ENCODE data around the gene MAP4K4.

Gene MAP4K4

DNA sequence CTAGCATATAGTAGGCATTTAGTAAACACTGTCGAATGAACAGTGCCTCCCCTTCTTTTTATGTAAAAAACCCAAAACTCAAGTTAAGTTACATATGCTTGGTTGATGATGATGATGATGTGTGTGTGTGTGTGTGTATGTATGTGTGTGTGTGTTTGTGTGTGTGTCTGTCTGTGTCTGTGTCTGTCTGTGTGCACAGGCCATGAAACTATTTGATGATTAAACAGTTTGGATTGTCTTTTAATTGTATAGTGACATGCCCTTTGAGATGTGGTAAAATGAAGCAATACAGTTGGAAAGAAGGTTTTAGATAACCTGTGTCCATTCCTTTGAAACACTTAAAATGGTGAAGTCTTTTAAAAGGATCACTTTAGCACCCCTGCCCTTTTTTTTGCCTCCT lies 105.6 kb downstream of the MAP4K4 start:
- TF ChIP-seq, protein P1, sequence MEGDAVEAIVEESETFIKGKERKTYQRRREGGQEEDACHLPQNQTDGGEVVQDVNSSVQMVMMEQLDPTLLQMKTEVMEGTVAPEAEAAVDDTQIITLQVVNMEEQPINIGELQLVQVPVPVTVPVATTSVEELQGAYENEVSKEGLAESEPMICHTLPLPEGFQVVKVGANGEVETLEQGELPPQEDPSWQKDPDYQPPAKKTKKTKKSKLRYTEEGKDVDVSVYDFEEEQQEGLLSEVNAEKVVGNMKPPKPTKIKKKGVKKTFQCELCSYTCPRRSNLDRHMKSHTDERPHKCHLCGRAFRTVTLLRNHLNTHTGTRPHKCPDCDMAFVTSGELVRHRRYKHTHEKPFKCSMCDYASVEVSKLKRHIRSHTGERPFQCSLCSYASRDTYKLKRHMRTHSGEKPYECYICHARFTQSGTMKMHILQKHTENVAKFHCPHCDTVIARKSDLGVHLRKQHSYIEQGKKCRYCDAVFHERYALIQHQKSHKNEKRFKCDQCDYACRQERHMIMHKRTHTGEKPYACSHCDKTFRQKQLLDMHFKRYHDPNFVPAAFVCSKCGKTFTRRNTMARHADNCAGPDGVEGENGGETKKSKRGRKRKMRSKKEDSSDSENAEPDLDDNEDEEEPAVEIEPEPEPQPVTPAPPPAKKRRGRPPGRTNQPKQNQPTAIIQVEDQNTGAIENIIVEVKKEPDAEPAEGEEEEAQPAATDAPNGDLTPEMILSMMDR (IDR thresholded peaks at IDR 0.05; ENCODE audit: low read depth, low read length) = no peak
- no peak overlapping the region for H3K4me3 ChIP-seq (ENCODE audit: low read depth, low read length)

DNA sequence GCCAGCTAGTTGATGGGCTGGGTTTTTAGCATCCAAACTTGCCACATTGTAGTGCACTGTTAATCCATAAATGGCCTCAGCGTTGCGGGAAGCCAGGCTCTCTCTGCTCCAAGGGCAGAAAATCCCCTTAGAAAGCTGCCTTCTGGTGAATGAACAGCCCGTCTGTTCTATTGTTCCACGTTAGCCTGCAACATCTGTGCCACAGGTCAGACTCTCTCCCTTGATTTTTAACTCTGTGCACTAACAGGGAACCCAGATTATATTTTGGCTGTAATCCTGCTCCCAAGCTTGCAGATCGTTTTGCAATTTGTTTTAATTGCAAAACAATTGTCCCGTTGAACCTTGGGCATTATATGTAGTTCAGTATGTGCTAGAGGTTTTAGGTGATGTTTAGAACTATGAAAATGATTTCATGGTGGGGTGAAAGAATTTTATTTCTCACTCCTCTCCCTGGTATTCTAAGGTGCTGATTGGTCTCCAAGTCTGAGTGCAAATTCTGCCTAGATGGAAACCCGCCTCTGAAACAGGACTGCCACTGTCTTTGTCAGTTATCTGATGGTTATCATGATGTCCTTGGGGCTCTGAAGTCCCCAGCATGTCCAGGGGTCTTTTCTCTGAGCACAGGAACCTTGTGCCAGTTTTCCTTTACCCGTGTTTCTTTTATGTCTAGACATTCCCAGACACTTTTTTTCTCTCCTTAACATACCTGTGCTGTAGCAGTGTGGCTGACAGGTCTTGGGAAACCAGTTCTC lies 106.6 kb downstream of the MAP4K4 start:
- no peak overlapping the region for H3K4me3 ChIP-seq (ENCODE audit: low read depth, low read length)
- TF ChIP-seq, protein P1 (IDR thresholded peaks at IDR 0.05; ENCODE audit: low read depth, low read length) = no peak

DNA sequence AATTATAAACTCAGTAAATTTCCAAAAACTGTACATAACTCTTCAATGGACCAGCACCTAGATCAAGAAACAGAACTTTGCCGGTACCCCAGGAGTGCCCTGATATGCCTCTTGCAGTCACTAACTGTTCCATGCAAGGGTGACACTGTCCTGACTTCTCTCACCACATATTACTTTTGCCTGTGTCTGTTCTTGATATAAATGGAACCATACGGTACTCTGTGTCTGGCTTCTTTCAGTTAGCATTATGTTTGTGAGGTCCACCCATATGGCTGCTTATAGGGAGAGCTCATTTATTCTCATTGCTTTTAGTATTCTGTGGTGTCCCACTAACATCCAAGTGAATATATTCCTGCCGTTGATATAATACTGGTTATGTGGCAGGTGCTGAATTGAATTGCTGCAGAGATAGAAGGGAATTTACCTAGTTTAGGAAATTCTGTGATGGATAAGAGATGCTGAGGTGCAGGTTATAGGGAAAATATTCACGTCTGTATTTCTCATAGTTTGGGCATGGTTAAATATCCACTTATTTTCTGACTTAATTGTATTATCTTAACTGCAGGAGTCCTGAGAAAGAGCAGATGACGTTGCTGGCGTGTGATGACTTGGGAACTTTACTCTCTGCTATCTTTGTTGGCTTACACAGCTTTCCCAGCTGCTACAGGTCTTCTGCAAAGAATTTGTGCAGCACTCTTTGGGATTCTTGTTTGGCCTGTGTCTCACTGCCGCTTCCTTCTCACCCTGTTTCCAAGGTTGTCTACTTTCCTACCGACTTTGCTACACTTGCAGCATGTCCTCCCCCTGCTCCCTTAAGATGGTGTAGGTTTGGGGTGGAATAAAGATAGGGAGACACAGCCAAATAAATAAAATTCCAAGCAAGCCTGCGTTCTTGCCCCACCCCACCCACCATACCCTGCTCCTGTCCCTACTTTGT lies 107.9 kb downstream of the MAP4K4 start:
- TF ChIP-seq, protein P1 (IDR thresholded peaks at IDR 0.05; ENCODE audit: low read depth, low read length) = no peak

DNA sequence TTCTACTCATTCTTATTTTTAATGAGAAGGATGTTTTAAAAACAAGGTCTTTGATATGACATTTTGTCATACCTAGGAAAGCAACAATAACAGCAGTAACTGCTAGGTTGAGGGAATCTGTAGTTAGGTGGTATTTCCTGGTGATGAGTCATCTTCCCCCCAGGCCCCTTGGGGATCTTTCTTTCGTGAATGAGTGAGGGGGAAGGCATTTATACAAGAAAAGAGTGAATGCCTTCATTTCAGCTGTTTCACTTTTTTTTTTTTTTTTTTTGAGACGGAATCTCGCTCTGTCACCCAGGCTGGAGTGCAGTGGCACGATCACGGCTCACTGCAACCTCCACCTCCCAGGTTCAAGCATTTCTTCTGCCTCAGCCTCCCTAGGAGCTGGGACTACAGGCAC lies 108.6 kb downstream of the MAP4K4 start:
- no peak overlapping the region for H3K4me3 ChIP-seq (ENCODE audit: low read depth, low read length)

More for the DNA sequence above, 107.9 kb downstream of the MAP4K4 start:
- no peak overlapping the region for H3K4me3 ChIP-seq (ENCODE audit: low read depth, low read length)

DNA sequence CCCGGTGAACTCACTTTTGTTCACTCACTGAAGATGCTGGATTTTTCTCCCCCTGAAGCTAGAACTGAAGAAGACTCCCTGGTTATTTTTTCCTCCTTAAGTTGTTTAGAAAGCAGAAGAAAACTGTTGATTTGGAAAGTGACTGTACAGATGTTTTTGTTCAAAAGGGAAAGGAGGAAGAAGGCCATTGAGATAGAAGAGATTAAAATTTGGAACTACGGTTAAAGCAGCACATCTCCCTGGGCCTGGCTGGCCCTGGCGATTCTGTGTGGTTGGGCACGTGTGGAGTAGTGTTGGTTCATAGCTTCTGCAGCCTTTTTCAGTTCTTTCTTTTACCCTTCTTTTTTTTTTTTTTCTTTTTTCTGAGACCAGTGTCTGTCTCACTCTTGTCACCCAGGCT lies 109.2 kb downstream of the MAP4K4 start:
- no peak overlapping the region for H3K4me3 ChIP-seq (ENCODE audit: low read depth, low read length)
- TF ChIP-seq, protein P1 (IDR thresholded peaks at IDR 0.05; ENCODE audit: low read depth, low read length) = no peak

More for the DNA sequence above, 108.6 kb downstream of the MAP4K4 start:
- TF ChIP-seq, protein P1 (IDR thresholded peaks at IDR 0.05; ENCODE audit: low read depth, low read length) = no peak

DNA sequence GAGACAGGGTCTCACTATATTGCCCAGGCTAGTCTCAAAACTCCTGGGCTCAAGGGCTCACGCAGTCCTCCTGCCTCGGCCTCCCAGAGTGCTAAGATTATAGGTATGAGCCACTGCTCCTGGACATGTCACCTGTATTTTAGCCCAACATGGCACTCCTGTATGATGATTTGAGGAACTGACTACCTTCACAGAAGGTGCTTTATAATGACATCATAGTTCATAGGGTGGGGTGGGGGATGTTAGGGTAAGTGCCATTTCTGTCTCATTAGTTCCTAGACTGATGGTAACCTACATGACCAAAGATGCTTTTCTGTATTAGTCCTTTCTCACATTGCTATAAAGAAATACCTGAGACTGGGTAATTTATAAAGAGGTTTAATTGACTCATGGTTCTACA lies 109.7 kb downstream of the MAP4K4 start:
- TF ChIP-seq, protein P1 (IDR thresholded peaks at IDR 0.05; ENCODE audit: low read depth, low read length) = no peak
- H3K4me3 ChIP-seq (ENCODE audit: low read depth, low read length) = no peak overlapping the region
